ENCODE results near the gene MAPKAPK2. TPM values are rescaled to one million over a fixed set of nuclear protein-coding genes. Genes with fewer than 3 reads are reported as not detected.

Gene MAPKAPK2
- total and polyA plus RNA-seq, 2 experiments from 2014 or later: 12.8 to 39.4 TPM

DNA sequence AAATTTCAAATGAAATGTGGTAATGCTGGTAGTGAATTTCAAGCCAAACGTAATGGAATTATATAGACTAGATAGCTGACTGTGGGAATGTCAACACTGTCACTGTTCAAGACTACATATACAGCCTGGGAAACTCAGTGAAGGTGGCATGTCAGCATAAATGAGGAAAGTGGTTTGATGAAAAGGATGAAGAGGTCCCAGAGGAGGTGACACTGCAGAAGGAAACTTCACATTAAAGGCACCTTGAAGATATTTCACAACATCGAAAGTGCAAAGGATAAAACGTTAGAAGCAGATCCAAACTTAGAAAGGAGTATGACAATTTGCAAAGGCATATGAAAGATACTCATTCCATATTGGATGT, 25.7 kb downstream of the MAPKAPK2 start:
- Histone ChIP-seq H3K36me3 (replicated peaks; ENCODE audit: insufficient read depth, low read depth) (no peaks in the 10 kb centered on the region), H3K27me3 (no peaks in the 10 kb centered on the region), H4K20me1 (ENCODE audit: insufficient read depth, poor library complexity, severe bottlenecking) (peaks cover 87% of the 10 kb centered on the region), H3K9me2 (replicated peaks; ENCODE audit: insufficient read depth) (no peaks in the 10 kb centered on the region), H3K4me3 (no peak overlapping the region), H3K4me2 (no peak overlapping the region), H3K9me3 (ENCODE audit: low read depth) (no peaks in the 10 kb centered on the region), H3K4me1 (ENCODE audit: insufficient read depth) (peaks cover 54% of the 10 kb centered on the region), H3K27ac (peak overlapping the region; percentile 50), H3K79me2 (peaks cover 98% of the 10 kb centered on the region), H2AFZ (no peak overlapping the region)
- no peak for DNase-seq (ENCODE audit: low spot score)
- TF ChIP-seq, protein P1, sequence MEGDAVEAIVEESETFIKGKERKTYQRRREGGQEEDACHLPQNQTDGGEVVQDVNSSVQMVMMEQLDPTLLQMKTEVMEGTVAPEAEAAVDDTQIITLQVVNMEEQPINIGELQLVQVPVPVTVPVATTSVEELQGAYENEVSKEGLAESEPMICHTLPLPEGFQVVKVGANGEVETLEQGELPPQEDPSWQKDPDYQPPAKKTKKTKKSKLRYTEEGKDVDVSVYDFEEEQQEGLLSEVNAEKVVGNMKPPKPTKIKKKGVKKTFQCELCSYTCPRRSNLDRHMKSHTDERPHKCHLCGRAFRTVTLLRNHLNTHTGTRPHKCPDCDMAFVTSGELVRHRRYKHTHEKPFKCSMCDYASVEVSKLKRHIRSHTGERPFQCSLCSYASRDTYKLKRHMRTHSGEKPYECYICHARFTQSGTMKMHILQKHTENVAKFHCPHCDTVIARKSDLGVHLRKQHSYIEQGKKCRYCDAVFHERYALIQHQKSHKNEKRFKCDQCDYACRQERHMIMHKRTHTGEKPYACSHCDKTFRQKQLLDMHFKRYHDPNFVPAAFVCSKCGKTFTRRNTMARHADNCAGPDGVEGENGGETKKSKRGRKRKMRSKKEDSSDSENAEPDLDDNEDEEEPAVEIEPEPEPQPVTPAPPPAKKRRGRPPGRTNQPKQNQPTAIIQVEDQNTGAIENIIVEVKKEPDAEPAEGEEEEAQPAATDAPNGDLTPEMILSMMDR (IDR thresholded peaks at IDR 0.05; ENCODE audit: poor library complexity): no peak
- TF ChIP-seq EZH2 (IDR thresholded peaks at IDR 0.05; ENCODE audit: borderline replicate concordance): no peak
- no peak for TF ChIP-seq EZH2phosphoT487 (IDR thresholded peaks at IDR 0.05; ENCODE audit: low read depth, severe bottlenecking, unreplicated experiment)
- WGBS (ENCODE audit: low lambda C conversion rate, missing lambda C conversion rate): 58% methylated on average over 3 of the region's 3 CpGs

DNA sequence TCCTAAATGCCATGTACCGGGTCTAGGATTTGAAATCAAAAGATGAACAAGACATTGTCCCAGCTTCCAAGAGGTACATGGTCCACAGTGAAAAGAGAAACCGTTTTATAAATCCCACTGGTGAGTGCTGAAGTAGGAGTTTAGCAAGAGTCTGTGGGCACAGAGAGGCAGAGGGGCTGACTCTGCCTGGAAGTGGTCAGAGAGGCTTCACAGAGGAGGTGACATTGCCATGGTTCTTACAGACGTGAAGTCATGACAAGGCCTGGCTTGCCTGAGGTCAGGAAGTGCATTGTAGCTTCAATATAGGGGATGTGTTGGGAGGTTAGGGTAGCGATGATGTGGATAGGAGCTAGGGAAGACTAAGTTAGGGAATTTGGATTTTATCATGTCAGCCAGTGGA, 28.4 kb downstream of the MAPKAPK2 start:
- H3K27ac ChIP-seq: no peak overlapping the region
- no peak overlapping the region for H2AFZ ChIP-seq
- H3K36me3 ChIP-seq (replicated peaks; ENCODE audit: insufficient read depth, low read depth): no peaks in the 10 kb centered on the region
- peaks cover 87% of the 10 kb centered on the region for H4K20me1 ChIP-seq (ENCODE audit: insufficient read depth, poor library complexity, severe bottlenecking)
- no peaks in the 10 kb centered on the region for H3K27me3 ChIP-seq
- H3K4me3 ChIP-seq: no peak overlapping the region
- peaks cover 98% of the 10 kb centered on the region for H3K79me2 ChIP-seq
- WGBS (ENCODE audit: low lambda C conversion rate, missing lambda C conversion rate): 95% methylated on average over 4 of the region's 4 CpGs
- TF ChIP-seq, protein P1 (IDR thresholded peaks at IDR 0.05; ENCODE audit: poor library complexity): no peak
- TF ChIP-seq EZH2 (IDR thresholded peaks at IDR 0.05; ENCODE audit: borderline replicate concordance): no peak
- no peak for TF ChIP-seq EZH2phosphoT487 (IDR thresholded peaks at IDR 0.05; ENCODE audit: low read depth, severe bottlenecking, unreplicated experiment)
- H3K4me1 ChIP-seq (ENCODE audit: insufficient read depth): peaks cover 32% of the 10 kb centered on the region
- H3K4me2 ChIP-seq: no peak overlapping the region
- no peak for DNase-seq (ENCODE audit: low spot score)
- no peaks in the 10 kb centered on the region for H3K9me3 ChIP-seq (ENCODE audit: low read depth)
- H3K9me2 ChIP-seq (replicated peaks; ENCODE audit: insufficient read depth): no peaks in the 10 kb centered on the region

DNA sequence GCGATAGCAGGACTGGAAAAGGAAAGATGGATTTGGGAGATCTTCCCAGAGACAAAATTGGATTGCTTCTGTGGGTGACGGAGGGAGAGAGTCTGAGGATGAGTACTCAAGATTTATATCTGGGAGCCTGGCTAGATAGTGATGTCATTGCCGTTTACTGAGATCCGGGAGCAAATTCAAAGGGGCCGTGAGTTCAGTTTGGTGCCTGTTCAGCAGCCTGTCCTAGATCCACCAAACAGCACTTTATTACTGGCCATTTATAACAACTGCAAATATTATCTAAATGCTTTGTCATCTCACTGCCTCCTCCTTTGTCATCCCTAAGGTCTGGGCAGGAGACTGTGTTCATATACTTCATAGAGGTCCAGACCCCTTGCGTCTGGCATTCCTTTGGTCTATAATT, 29.2 kb downstream of the MAPKAPK2 start:
- Histone ChIP-seq H3K9me2 (replicated peaks; ENCODE audit: insufficient read depth) (no peaks in the 10 kb centered on the region), H2AFZ (no peak overlapping the region), H3K79me2 (peaks cover 98% of the 10 kb centered on the region), H3K27ac (peak overlapping the region; percentile 67), H3K27me3 (no peaks in the 10 kb centered on the region), H3K9me3 (ENCODE audit: low read depth) (no peaks in the 10 kb centered on the region), H3K4me2 (peak overlapping the region; percentile 9), H3K4me3 (no peak overlapping the region), H4K20me1 (ENCODE audit: insufficient read depth, poor library complexity, severe bottlenecking) (peaks cover 86% of the 10 kb centered on the region), H3K4me1 (ENCODE audit: insufficient read depth) (peaks cover 23% of the 10 kb centered on the region), H3K36me3 (replicated peaks; ENCODE audit: insufficient read depth, low read depth) (no peaks in the 10 kb centered on the region)
- DNase-seq (ENCODE audit: low spot score): peak; percentile 37
- TF ChIP-seq, protein P1 (IDR thresholded peaks at IDR 0.05; ENCODE audit: poor library complexity): no peak
- TF ChIP-seq EZH2 (IDR thresholded peaks at IDR 0.05; ENCODE audit: borderline replicate concordance): no peak
- no peak for TF ChIP-seq EZH2phosphoT487 (IDR thresholded peaks at IDR 0.05; ENCODE audit: low read depth, severe bottlenecking, unreplicated experiment)
- 56% methylated on average over 6 of the region's 6 CpGs for WGBS (ENCODE audit: low lambda C conversion rate, missing lambda C conversion rate)

Data from hepatocyte (in vitro differentiated cells).